GM12891 (cell line): Measurements from ENCODE around the gene KRT86.
"Not testable (repeated sequence)": the region's sequence is repeated elsewhere in the genome, so short reads cannot be mapped to it uniquely, and the experiment has no call there.

ENCODE experiments used
- DNase-seq: peaks from one replicate; pipeline ENCODE4 v3.0.0; 2011; ENCODE audit warnings: low spot score; ENCODE audit not compliant: insufficient read length
- FAIRE-seq: peaks from 2 replicates; lab custom pipeline; 2011; peaks lifted over from hg19 to GRCh38; lab: Jason Lieb, UNC
- PAX5 ChIP-seq: IDR thresholded peaks from 2 replicates; pipeline ENCODE4 v1.6.1; 2011; ENCODE audit warnings: low read length, moderate library complexity, mild to moderate bottlenecking; ENCODE audit not compliant: insufficient read depth, severe bottlenecking
- POLR2A ChIP-seq: IDR thresholded peaks from 2 replicates; pipeline ENCODE4 v1.6.1; 2011; ENCODE audit warnings: low read depth, low read length, control low read depth
- POLR2AphosphoS5 ChIP-seq: IDR thresholded peaks from 2 replicates; pipeline ENCODE4 v1.6.1; 2011; ENCODE audit warnings: low read depth, low read length, control low read depth
- POU2F2 ChIP-seq: IDR thresholded peaks from 2 replicates; pipeline ENCODE4 v1.6.1; 2011; ENCODE audit warnings: low read depth, mild to moderate bottlenecking, control low read depth, low read length, moderate library complexity
- SPI1 ChIP-seq: IDR thresholded peaks from 2 replicates; pipeline ENCODE4 v1.6.1; 2011; ENCODE audit warnings: low read depth, low read length, control low read depth
- TAF1 ChIP-seq: IDR thresholded peaks from 2 replicates; pipeline ENCODE4 v1.6.1; 2011; ENCODE audit warnings: low read depth, low read length, control low read depth

The KRT86 gene

GRCh38 chr12:52252728-52253343 lies 21.6 kb upstream of the KRT86 start:
- FAIRE-seq (no peak), DNase-seq (no peak)
- TF ChIP-seq POLR2AphosphoS5 (no peak), POU2F2 (no peak), SPI1 (no peak), POLR2A (no peak), TAF1 (no peak), PAX5 (no peak)

DNA sequence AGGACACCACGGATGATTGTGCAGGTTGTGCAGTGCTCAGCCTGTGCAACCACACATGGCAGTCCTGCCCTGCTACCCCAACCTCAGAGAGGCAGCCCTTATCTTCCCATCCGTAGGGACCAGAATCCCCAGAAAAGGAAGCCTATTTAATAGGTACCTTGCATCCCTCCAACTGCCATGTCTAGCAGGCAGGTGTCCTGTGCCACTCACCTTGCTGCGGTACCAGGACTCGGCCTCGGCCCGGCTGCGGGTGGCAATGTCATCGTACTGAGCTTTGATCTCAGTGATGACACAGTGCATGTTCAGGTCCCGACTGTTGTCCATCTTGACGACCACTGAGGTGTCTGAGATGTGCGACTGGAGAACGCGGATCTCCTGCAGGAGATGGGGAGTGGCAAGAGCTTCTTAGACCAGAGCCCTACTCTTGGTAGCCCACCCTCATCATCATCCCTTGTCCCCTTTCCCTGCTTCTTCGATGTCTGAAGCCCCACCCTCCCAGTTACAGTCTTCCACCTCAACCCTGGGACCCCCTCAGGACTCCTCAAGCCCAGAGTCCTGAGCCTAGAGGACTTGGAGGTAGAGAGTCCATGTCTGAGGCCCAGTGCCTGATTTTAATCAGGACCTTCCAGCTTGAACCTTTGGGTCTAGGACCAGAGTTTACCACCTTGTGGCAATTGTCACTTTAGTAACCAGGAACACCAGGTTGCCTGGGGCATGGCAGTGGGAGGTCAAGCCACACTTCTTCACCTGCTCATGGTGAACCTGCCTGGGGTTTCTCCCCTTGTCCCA lies 20.9 kb upstream of the KRT86 start:
- FAIRE-seq (no peak), DNase-seq (no peak)

DNA sequence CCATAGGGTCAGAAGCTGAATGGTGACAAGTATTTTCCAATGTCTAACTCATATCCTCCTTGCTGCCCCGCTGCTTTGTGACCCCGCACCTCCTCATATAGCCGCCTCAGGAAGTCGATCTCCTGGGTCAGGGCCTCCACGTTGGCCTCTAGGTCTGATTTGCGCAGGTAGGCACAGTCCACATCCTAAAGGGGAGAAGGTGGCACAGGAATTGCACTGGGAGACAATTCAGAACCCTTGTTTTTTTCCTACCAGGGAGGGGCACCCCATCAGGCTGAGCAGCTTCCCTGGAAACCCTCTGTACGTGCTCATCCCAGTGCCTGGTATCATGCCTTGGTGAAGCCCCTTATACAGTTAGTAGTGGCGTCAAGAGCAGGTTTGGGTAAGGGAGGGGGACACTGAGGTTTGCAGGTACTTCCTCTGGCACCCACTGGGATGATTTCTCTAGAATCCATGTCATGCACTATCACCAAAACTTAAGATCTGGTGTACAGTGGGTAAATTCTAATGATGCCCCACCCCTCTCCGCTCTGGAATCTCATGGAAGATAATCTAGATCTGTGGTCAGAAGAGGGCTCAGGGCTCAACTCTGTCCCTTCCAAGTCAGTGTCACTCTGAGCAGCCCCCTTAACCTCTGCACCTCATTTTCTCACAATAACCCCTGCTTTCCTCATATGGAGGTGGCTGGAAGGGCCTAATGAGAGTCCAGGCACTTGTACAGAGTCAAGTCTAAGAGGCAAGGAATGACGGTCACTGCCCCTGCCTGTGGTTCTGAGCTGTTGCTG lies 20.1 kb upstream of the KRT86 start:
- no peak for DNase-seq
- FAIRE-seq = no peak
- TF ChIP-seq POLR2AphosphoS5 (no peak), TAF1 (no peak), POLR2A (no peak), PAX5 (no peak), POU2F2 (no peak)

More for the DNA sequence above, 20.9 kb upstream of the KRT86 start:
- no peak for TF ChIP-seq POU2F2
- TF ChIP-seq SPI1 = no peak
- TF ChIP-seq POLR2A = no peak
- TF ChIP-seq PAX5 = no peak
- TF ChIP-seq TAF1 = no peak
- no peak for TF ChIP-seq POLR2AphosphoS5

DNA sequence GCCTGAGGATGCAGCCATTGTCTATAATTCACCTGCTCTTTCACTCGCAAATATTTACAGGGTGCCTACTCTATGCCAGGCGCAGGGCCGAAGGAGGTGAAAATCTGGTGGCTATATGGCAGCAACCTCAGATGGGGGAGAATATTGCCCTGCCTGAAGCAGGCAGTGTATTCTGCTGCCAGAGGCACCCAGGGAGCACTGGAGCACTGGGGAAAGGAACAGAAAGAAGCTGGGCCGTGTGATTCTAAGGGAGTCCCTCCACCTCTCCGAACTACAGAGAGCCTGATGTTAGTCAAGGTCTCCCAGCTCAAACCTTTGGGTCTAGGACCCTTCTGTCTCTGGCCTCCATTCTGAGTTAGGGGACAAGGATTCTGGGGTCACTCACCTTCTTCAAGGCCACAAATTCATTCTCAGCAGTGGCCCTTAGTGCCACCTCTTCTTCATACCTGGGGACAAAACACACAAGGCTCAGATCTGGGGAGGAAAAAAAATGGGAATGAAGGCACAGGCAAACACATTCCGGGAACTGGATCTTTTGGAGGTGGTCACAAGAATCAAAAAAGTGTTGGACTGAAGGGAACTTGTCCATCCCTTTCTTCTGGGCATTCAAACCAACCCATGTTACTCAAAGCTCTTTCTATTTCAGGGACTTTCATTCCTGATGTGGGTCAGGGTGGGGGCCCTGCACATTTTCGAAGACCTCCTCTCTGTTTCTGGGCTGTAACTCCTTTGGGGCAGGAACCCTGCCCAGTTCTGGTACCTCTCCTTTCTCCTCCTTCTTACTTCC lies 19.3 kb upstream of the KRT86 start:
- TF ChIP-seq POLR2A (no peak), POU2F2 (no peak), TAF1 (no peak), PAX5 (no peak), SPI1 (no peak), POLR2AphosphoS5 (no peak)
- DNase-seq = no peak
- FAIRE-seq = no peak

DNA sequence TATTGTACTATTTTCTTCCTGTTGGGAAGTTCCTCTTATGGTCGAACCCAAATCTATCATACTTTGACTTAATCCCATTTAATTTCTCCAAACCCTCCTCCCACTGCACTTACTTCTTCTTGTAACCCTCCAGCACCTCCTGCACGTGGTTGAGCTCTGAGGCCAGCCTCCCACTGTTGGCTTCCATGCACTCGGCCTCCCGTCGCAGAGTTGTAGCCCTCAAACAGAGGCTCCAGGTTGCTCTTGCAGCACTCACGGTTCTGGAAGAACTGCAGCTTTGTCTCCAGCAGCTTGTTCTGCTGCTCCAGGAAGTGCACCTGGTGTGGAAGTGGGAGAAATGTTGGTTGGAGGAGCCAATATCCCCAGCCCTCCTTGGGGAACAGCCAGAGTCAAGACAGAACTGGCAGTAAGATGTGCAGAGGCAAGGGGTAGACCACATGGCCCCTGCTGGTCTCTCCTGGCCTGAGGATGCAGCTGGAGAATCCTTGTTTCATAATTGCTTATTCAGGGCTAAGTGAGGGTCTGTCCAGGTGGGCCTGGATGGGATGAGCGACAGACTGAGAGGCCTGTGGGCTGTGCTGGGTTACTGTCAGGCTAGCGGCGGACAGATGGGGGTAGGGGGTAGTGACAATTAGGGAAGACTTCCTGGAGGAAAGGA lies 18.4 kb upstream of the KRT86 start:
- TF ChIP-seq POLR2AphosphoS5 (no peak), POLR2A (no peak), TAF1 (no peak), PAX5 (no peak), SPI1 (no peak), POU2F2 (no peak)
- FAIRE-seq (no peak), DNase-seq (no peak)

- TF ChIP-seq POLR2A = no peak
- no peak for TF ChIP-seq POU2F2
- no peak for TF ChIP-seq PAX5
- no peak for TF ChIP-seq SPI1
- no peak for TF ChIP-seq POLR2AphosphoS5
- TF ChIP-seq TAF1 = no peak
- FAIRE-seq (no peak), DNase-seq (no peak)
Observed at GRCh38 chr12:52256584-52256935, 17.9 kb upstream of the KRT86 start.

- DNase-seq = no peak
- no peak for TF ChIP-seq POLR2AphosphoS5
- no peak for TF ChIP-seq POU2F2
- TF ChIP-seq TAF1 = no peak
- no peak for TF ChIP-seq PAX5
- no peak for TF ChIP-seq SPI1
- TF ChIP-seq POLR2A = no peak
- FAIRE-seq = no peak
Observed at GRCh38 chr12:52257074-52257551, 17.3 kb upstream of the KRT86 start.

- not testable (repeated sequence) for FAIRE-seq, DNase-seq
Observed at GRCh38 chr12:52257922-52258321, 16.5 kb upstream of the KRT86 start.

DNA sequence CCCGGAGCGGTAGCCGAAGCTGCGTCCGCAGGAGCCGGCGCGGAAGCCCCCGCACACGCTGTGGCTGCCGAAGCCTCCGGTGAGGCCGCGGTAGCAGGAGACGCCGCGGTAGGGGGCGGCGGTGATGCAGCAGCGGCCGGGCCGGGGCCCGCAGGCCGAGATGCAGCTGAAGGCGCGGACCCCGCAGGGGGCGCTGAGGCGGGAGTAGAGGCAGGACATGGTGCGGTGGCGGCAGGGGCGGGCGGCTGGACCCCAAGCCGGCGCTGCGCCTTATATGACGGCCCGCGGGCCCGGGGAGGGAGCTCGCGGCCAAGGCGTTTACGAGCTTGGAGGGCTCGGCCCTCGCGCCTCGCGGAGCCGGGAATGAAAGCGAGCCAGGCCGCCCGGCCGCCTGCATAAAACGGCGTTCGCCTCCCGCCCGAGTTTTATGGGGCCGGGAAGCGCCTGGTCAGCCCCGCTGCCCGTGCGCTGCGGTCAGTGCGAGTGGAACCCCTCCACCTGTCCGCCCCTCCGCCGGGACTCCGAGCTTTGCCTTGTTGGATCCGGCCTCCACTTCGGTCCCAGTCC lies 16.0 kb upstream of the KRT86 start:
- FAIRE-seq (no peak), DNase-seq (no peak)
- TF ChIP-seq PAX5 (no peak), SPI1 (no peak), TAF1 (no peak)
